Skeletal muscle satellite cell (primary cell): ENCODE measurements around the gene DGUOK.

ENCODE experiments used
- H3K27me3 ChIP-seq: 2 replicates; pipeline ENCODE4 v1.7.0; 2013; ENCODE audit warnings: low read length; ENCODE audit not compliant: control insufficient read depth, insufficient read depth
- H3K36me3 ChIP-seq: 2 replicates; pipeline ENCODE4 v1.7.0; 2013; ENCODE audit warnings: mild to moderate bottlenecking, control low read depth, low read length; ENCODE audit not compliant: insufficient read depth
- H3K4me1 ChIP-seq: 2 replicates; pipeline ENCODE4 v1.7.0; 2013; ENCODE audit warnings: low read length; ENCODE audit not compliant: control insufficient read depth, insufficient read depth
- H3K4me2 ChIP-seq: 2 replicates; pipeline ENCODE4 v1.7.0; 2013; ENCODE audit warnings: mild to moderate bottlenecking, low read length
- H3K4me3 ChIP-seq: 2 replicates; pipeline ENCODE4 v1.7.0; 2013; ENCODE audit warnings: low read length
- H3K9ac ChIP-seq: 2 replicates; pipeline ENCODE4 v1.7.0; 2013; ENCODE audit warnings: mild to moderate bottlenecking, low read depth, low read length, moderate library complexity
- H3K9me3 ChIP-seq: replicated peaks from 2 replicates; pipeline ENCODE4 v1.7.0; 2013; ENCODE audit warnings: mild to moderate bottlenecking, control low read depth, low read length

DGUOK gene

DNA sequence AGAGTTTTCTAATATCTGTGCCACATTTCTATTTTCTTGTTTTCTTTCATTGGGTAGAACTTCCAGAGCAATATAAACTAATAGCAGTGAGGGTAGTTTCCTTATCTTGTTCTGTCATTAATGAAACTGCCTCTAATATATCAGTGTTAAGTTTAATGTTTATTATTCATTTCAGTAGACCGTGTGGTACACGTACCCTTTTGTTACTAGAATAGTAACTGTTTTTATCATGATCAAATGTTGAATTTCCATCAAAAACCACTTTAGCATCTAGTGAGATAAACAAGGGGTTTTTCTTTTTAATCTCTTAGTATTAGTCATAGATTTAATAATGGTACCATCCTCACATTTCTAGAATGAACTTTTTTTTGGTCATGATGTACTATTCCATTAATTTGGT, 16.0 kb downstream of the DGUOK start:
- H3K36me3 ChIP-seq, result peaks cover 43% of the 10 kb centered on the region
- no peaks in the 10 kb centered on the region for H3K27me3 ChIP-seq
- H3K9ac ChIP-seq, result no peak overlapping the region
- no peaks in the 10 kb centered on the region for H3K9me3 ChIP-seq
- no peak overlapping the region for H3K4me2 ChIP-seq
- H3K4me1 ChIP-seq, result peaks cover 24% of the 10 kb centered on the region
- H3K4me3 ChIP-seq, result no peak overlapping the region

- Histone ChIP-seq H3K4me1 (peaks cover 5% of the 10 kb centered on the region), H3K36me3 (peaks cover 57% of the 10 kb centered on the region), H3K4me2 (no peak overlapping the region)
Observed at GRCh38 chr2:73944714-73945113, 18.0 kb downstream of the DGUOK start.

DNA sequence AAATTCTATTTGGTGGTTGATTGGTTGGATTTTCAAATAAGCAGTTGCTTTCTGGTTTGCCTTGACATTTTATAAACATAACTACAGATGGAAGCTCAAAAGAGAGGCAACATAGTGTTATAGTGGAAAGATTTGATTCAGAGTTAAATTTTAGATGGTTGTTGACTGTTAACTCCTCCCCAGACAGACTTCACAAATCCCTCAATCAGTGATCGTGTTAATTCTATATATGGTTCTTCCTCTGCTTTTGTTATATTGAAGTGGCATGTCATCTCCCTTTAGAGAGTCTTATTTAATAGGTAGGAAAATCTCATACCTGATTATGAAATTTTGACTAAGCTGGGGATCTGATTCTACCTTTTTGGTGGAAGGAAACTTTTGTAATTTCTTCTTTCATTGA, 19.5 kb downstream of the DGUOK start:
- H3K4me1 ChIP-seq, result no peaks in the 10 kb centered on the region
- no peak overlapping the region for H3K4me2 ChIP-seq
- no peak overlapping the region for H3K9ac ChIP-seq
- H3K36me3 ChIP-seq, result peaks cover 57% of the 10 kb centered on the region
- H3K27me3 ChIP-seq, result no peaks in the 10 kb centered on the region
- no peak overlapping the region for H3K4me3 ChIP-seq
- H3K9me3 ChIP-seq, result no peaks in the 10 kb centered on the region

More at GRCh38 chr2:73944714-73945113, 18.0 kb downstream of the DGUOK start:
- Histone ChIP-seq H3K27me3 (no peaks in the 10 kb centered on the region), H3K9me3 (no peaks in the 10 kb centered on the region), H3K9ac (no peak overlapping the region), H3K4me3 (no peak overlapping the region)

DNA sequence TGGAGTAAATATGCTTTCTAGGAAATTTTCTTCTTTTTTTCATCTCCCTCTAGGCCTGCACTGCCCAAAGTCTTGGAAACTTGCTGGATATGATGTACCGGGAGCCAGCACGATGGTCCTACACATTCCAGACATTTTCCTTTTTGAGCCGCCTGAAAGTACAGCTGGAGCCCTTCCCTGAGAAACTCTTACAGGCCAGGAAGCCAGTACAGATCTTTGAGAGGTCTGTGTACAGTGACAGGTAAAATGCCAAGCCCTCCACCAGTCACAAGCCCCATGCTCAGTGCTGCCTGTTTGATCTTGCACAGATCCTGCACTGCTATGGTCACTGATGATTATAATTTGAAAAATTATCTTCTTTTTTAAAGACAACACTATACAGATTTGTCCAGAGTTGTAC, 20.0 kb downstream of the DGUOK start:
- Histone ChIP-seq H3K9me3 (no peaks in the 10 kb centered on the region), H3K4me3 (no peak overlapping the region), H3K4me2 (no peak overlapping the region), H3K4me1 (no peaks in the 10 kb centered on the region), H3K36me3 (peaks cover 61% of the 10 kb centered on the region), H3K9ac (no peak overlapping the region), H3K27me3 (no peaks in the 10 kb centered on the region)

GRCh38 chr2:73947412-73948018, 20.8 kb downstream of the DGUOK start:
- no peaks in the 10 kb centered on the region for H3K27me3 ChIP-seq
- no peak overlapping the region for H3K9ac ChIP-seq
- H3K4me1 ChIP-seq, result peaks cover 8% of the 10 kb centered on the region

GRCh38 chr2:73949802-73950201, 23.1 kb downstream of the DGUOK start:
- no peaks in the 10 kb centered on the region for H3K9me3 ChIP-seq
- no peaks in the 10 kb centered on the region for H3K27me3 ChIP-seq
- H3K9ac ChIP-seq, result no peak overlapping the region
- H3K4me1 ChIP-seq, result peaks cover 11% of the 10 kb centered on the region
- H3K4me3 ChIP-seq, result no peak overlapping the region
- H3K36me3 ChIP-seq, result peaks cover 71% of the 10 kb centered on the region
- no peak overlapping the region for H3K4me2 ChIP-seq

More at GRCh38 chr2:73947412-73948018, 20.8 kb downstream of the DGUOK start:
- Histone ChIP-seq H3K36me3 (peaks cover 67% of the 10 kb centered on the region), H3K9me3 (no peaks in the 10 kb centered on the region), H3K4me2 (no peak overlapping the region), H3K4me3 (no peak overlapping the region)

DNA sequence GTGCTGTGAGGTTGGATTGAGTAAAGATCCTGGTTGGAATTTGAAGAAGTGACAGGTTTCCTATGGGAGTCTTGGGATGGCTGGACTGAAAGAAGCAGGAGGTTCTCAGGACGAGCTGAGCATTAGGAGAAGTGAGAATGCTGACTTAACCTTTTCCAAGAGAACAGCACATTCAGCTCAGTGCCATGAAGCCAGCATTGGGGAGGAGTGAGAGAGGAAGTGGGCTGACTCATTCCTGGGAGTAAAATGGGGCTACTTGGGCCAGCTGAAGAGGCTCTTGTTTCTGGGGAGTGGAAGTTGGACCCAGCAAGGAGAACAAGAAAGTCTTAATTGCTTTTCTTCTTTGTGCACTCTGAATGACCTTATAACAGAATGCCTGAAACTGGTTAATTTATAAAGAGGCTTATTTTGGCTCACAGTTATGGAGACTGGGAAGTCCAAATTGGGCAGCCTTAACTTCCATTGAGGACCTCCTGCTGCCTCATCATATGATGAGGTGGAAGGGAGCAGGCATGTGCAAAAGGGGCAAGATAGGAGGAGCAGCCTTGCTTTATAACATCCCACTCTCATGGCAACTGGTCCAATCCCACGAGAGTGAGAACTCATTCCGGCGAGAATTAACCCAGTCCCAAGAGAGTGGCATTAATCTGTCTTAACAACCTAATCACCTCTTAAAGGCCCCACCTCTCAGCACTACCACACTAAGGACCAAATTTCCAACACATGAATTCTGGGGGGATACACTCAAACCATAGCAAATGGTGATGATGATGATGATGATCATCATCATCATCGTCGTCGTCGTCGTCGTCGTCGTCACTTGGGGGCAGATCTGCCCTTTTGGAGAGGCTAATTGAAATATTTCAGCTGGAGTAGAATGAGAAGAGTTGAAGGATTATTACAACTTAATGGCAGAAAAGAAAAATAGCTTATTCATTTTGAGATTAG, 26.1 kb downstream of the DGUOK start:
- Histone ChIP-seq H3K9ac (no peak overlapping the region), H3K36me3 (peaks cover 70% of the 10 kb centered on the region), H3K27me3 (no peaks in the 10 kb centered on the region), H3K9me3 (no peaks in the 10 kb centered on the region), H3K4me2 (no peak overlapping the region), H3K4me3 (no peak overlapping the region), H3K4me1 (peaks cover 11% of the 10 kb centered on the region)

GRCh38 chr2:73956218-73956865, 29.7 kb downstream of the DGUOK start:
- no peak overlapping the region for H3K9ac ChIP-seq
- H3K27me3 ChIP-seq, result no peaks in the 10 kb centered on the region
- H3K4me3 ChIP-seq, result no peak overlapping the region
- peaks cover 61% of the 10 kb centered on the region for H3K36me3 ChIP-seq
- no peaks in the 10 kb centered on the region for H3K9me3 ChIP-seq
- H3K4me2 ChIP-seq, result no peak overlapping the region
- H3K4me1 ChIP-seq, result peaks cover 11% of the 10 kb centered on the region

DNA sequence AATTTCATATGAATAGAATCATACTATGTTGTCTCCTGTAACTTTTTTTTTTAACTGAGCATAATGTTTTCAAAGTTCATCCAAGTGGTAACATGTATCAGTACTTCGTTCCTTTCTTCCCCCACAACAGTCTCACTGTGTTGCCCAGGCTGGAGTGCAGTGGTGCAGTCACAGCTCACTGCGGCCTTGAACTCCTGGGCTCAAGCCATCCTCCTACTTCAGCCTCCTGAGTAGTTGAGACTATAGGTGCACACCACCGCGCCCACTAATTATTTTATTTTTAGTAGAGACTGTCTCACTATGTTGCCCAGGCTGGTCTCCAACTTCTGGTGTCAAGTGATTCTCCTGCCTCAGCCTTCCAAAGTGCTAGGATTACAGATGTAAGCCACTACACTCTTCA, 34.6 kb downstream of the DGUOK start:
- H3K9ac ChIP-seq, result no peak overlapping the region
- H3K4me2 ChIP-seq, result no peak overlapping the region
- H3K4me1 ChIP-seq, result no peaks in the 10 kb centered on the region
- H3K4me3 ChIP-seq, result no peak overlapping the region
- H3K9me3 ChIP-seq, result no peaks in the 10 kb centered on the region
- H3K27me3 ChIP-seq, result no peaks in the 10 kb centered on the region
- H3K36me3 ChIP-seq, result peaks cover 29% of the 10 kb centered on the region

GRCh38 chr2:73961823-73962615, 35.3 kb downstream of the DGUOK start:
- no peak overlapping the region for H3K9ac ChIP-seq
- H3K9me3 ChIP-seq, result no peaks in the 10 kb centered on the region
- no peak overlapping the region for H3K4me2 ChIP-seq
- H3K27me3 ChIP-seq, result no peaks in the 10 kb centered on the region
- no peak overlapping the region for H3K4me3 ChIP-seq
- peaks cover 22% of the 10 kb centered on the region for H3K36me3 ChIP-seq
- H3K4me1 ChIP-seq, result no peaks in the 10 kb centered on the region

DNA sequence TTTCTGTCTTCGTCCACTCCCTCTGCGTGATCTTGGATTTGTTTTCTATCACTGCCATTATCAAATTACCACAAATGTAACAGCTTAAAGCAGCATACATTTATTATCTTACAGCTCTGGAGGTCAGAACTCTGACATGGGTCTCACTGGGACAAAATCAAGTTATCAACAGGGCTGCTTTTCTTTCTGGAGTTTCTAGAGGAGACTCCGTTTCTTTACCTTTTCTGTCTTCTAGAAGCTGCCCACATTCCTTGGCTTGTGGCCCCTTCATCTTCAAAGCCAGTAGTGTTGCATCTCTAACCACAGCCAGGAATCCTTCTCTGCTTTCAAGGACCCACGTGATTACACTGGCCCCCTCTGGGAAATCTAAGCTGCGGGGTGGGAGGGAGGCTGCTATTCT, 36.1 kb downstream of the DGUOK start:
- Histone ChIP-seq H3K27me3 (no peaks in the 10 kb centered on the region), H3K4me3 (no peak overlapping the region), H3K4me2 (no peak overlapping the region), H3K4me1 (no peaks in the 10 kb centered on the region), H3K9ac (no peak overlapping the region), H3K36me3 (peaks cover 19% of the 10 kb centered on the region), H3K9me3 (no peaks in the 10 kb centered on the region)
